ENCODE results near the gene DNAJB9. TPM values are rescaled to one million over a fixed set of nuclear protein-coding genes. Genes with fewer than 3 reads are reported as not detected.

Gene DNAJB9
- total and polyA plus RNA-seq, 2 of the 8 experiments (the other 6 are each of a cell fraction or from before 2014, with no cell fraction given), result 1.8 to 9.7 TPM

DNA sequence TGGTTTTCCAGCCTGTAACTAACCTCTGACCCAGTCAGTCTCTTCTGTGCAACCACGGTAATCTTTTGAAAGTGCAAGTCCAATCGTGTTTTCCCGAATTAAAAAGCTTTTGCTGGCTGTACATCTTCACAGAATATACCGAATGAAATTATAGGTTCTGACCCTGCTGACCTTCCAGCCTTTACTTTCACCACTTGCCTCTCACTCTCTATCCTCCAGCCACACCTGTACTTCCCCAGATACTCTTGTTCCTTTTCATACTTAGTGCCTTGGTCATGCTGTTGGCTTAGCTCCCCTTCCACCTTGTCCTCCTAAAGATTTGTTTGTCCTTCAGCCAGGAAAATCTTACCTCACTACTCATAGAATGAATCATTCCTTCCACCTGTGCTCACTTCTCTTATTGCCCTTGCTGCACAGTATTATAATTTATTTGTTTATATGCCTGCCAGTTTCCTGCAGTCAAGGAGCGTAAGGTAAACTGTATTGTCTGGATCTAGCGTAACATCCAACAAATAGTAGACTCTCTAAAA, 41.4 kb upstream of the DNAJB9 start (continued):
- TF ChIP-seq, protein P1, sequence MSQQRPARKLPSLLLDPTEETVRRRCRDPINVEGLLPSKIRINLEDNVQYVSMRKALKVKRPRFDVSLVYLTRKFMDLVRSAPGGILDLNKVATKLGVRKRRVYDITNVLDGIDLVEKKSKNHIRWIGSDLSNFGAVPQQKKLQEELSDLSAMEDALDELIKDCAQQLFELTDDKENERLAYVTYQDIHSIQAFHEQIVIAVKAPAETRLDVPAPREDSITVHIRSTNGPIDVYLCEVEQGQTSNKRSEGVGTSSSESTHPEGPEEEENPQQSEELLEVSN (IDR thresholded peaks at IDR 0.05), result no peak
- TF ChIP-seq ZNF274 (IDR thresholded peaks at IDR 0.05; ENCODE audit: borderline replicate concordance, extremely low read depth, low read length) (no peak), SAP30 (IDR thresholded peaks at IDR 0.05; ENCODE audit: insufficient read depth, insufficient replicate concordance, low read length) (no peak), SP2 (IDR thresholded peaks at IDR 0.05; ENCODE audit: low read length) (no peak)
